Activated T-helper 1 cell treated with Interleukin-2 at 50 U/mL for 16 hours (primary cell): ENCODE measurements around the gene SPNS3.

Source experiments
- DNase-seq: peaks from one replicate; pipeline ENCODE4 v3.0.0-alpha.2; 2020; ENCODE audit warnings: low read depth

Gene SPNS3

GRCh38 chr17:4465786-4466185, 32.0 kb downstream of the SPNS3 start:
- no peak for DNase-seq

- no peak for DNase-seq
These were observed 33.5 kb downstream of the SPNS3 start for GRCh38 chr17:4467287-4467686.

GRCh38 chr17:4469552-4469951, 35.8 kb downstream of the SPNS3 start:
- DNase-seq, result no peak

- DNase-seq, result no peak
These were observed 38.5 kb downstream of the SPNS3 start for GRCh38 chr17:4472286-4472685.

GRCh38 chr17:4474093-4474492, 40.4 kb downstream of the SPNS3 start:
- no peak for DNase-seq

GRCh38 chr17:4475001-4475400, 41.3 kb downstream of the SPNS3 start:
- no peak for DNase-seq

- no peak for DNase-seq
These were observed 41.7 kb downstream of the SPNS3 start for GRCh38 chr17:4475463-4475862.

GRCh38 chr17:4476017-4476416, 42.3 kb downstream of the SPNS3 start:
- no peak for DNase-seq

GRCh38 chr17:4476511-4477070, 42.9 kb downstream of the SPNS3 start:
- no peak for DNase-seq

GRCh38 chr17:4477255-4477791, 43.6 kb downstream of the SPNS3 start:
- no peak for DNase-seq

- no peak for DNase-seq
These were observed 44.6 kb downstream of the SPNS3 start for GRCh38 chr17:4478318-4478830.

GRCh38 chr17:4479340-4479981, 45.7 kb downstream of the SPNS3 start:
- DNase-seq, result no peak

- DNase-seq, result no peak
These were observed 46.4 kb downstream of the SPNS3 start for GRCh38 chr17:4479982-4480751.

- DNase-seq, result peak; percentile 11
These were observed 47.5 kb downstream of the SPNS3 start for GRCh38 chr17:4480929-4481898.

- DNase-seq, result no peak
These were observed 48.7 kb downstream of the SPNS3 start for GRCh38 chr17:4482338-4483011.

- no peak for DNase-seq
These were observed 49.5 kb downstream of the SPNS3 start for GRCh38 chr17:4483012-4483840.

- DNase-seq, result peak; percentile 45
These were observed 52.2 kb downstream of the SPNS3 start for GRCh38 chr17:4485676-4486646.

GRCh38 chr17:4487296-4487695, 53.6 kb downstream of the SPNS3 start:
- DNase-seq, result no peak
